H1 (cell line): ENCODE measurements around the gene STX18. TPM values are rescaled to one million over a fixed set of nuclear protein-coding genes. Genes with fewer than 3 reads are reported as not detected.

Experiments
- CHD7 ChIP-seq: fragments of 300-600 bp; sonication (generic); IDR thresholded peaks from 2 replicates; pipeline ENCODE4 v1.7.1; 2012; ENCODE audit warnings: low read length, moderate library complexity, mild to moderate bottlenecking, inconsistent platforms; ENCODE audit not compliant: insufficient replicate concordance
- CTBP2 ChIP-seq: IDR thresholded peaks from 2 replicates; pipeline ENCODE4 v1.7.0; 2011; ENCODE audit warnings: borderline replicate concordance, mild to moderate bottlenecking, moderate library complexity, mixed read lengths, low read length; ENCODE audit not compliant: insufficient read depth, insufficient read length
- E2F6 ChIP-seq: IDR thresholded peaks from 2 replicates; pipeline ENCODE4 v1.6.1; 2012; ENCODE audit warnings: inconsistent platforms
- POLR2A ChIP-seq, 2 experiments: IDR thresholded peaks; 1 replicate in 1 of 2; 2 replicates in 1 of 2; pipeline ENCODE4 v1.6.1; 2011; ENCODE audit warnings: low read depth in 2 of 2, low read length in 2 of 2, mild to moderate bottlenecking in 2 of 2; ENCODE audit errors: control extremely low read depth in 1 of 2
- RAD21 ChIP-seq, 2 experiments: IDR thresholded peaks in 1 of 2; conservative IDR thresholded peaks in 1 of 2; 2 replicates each; pipeline ENCODE4 v1.6.1; 2011; ENCODE audit warnings: low read depth in 2 of 2, low read length in 2 of 2, improper control_type of control experiment in 1 of 2, inconsistent platforms in 1 of 2, mild to moderate bottlenecking in 1 of 2, moderate library complexity in 1 of 2
- polyA plus RNA-seq, 7 experiments: library from polyadenylated mRNA; depleted of rRNA in 3 of 7; stranded (reverse) in 5 of 7; unstranded in 2 of 7; fragments of >200 nt in 5 of 7; fragments of 200-250 nt in 2 of 7; gene quantifications; 1 replicate in 5 of 7; 2 replicates in 1 of 7; 4 replicates in 1 of 7; pipeline versions ENCODE4 v1.2.1 to v1.2.3, GENCODE V29; 2011 to 2013; ENCODE audit warnings: missing spikeins in 2 of 7, mixed read lengths in 2 of 7
- total RNA-seq: library from RNA; stranded (reverse); fragmentation: NEBNext Ultra II Directional; extraction: Animal tissue kit (Norgen Biotek cat#: 25700); gene quantifications from 2 replicates; pipeline ENCODE4 v1.2.1, GENCODE V29; 2021

The STX18 gene
- total and polyA plus RNA-seq, 2 of the 8 experiments (the other 6 are each of a cell fraction or from before 2014, with no cell fraction given), result 14.6 to 18.3 TPM

GRCh38 chr4:4439782-4440181 lies 102.1 kb downstream of the STX18 start (continued):
- no peak for TF ChIP-seq CHD7
- TF ChIP-seq RAD21 (IDR thresholded peaks at IDR 0.05 in 1 of 2, conservative IDR thresholded peaks at IDR 0.05 in 1 of 2; ENCODE audit: low read depth in 2 of 2, low read length in 2 of 2), result no peak
- no peak for TF ChIP-seq CTBP2
- no peak for TF ChIP-seq POLR2A (IDR thresholded peaks at IDR 0.05; ENCODE audit: control extremely low read depth in 1 of 2, low read depth in 2 of 2, low read length in 2 of 2)
- TF ChIP-seq E2F6, result no peak
